HG02885 (cell line): ENCODE results near the gene CHRNE.
"Not testable (repeated sequence)": the region's sequence is repeated elsewhere in the genome, so short reads cannot be mapped to it uniquely, and the experiment has no call there.

ENCODE experiments used
- ATAC-seq: cut with Tn5 transposase; IDR thresholded peaks from one replicate; pipeline ENCODE4 v1.9.1; 2021; ENCODE audit warnings: mild to moderate bottlenecking; ENCODE audit not compliant: unreplicated experiment, poor library complexity

Gene CHRNE

GRCh38 chr17:4892499-4893221 is 10.2 kb downstream of the CHRNE start:
- ATAC-seq: no peak

DNA sequence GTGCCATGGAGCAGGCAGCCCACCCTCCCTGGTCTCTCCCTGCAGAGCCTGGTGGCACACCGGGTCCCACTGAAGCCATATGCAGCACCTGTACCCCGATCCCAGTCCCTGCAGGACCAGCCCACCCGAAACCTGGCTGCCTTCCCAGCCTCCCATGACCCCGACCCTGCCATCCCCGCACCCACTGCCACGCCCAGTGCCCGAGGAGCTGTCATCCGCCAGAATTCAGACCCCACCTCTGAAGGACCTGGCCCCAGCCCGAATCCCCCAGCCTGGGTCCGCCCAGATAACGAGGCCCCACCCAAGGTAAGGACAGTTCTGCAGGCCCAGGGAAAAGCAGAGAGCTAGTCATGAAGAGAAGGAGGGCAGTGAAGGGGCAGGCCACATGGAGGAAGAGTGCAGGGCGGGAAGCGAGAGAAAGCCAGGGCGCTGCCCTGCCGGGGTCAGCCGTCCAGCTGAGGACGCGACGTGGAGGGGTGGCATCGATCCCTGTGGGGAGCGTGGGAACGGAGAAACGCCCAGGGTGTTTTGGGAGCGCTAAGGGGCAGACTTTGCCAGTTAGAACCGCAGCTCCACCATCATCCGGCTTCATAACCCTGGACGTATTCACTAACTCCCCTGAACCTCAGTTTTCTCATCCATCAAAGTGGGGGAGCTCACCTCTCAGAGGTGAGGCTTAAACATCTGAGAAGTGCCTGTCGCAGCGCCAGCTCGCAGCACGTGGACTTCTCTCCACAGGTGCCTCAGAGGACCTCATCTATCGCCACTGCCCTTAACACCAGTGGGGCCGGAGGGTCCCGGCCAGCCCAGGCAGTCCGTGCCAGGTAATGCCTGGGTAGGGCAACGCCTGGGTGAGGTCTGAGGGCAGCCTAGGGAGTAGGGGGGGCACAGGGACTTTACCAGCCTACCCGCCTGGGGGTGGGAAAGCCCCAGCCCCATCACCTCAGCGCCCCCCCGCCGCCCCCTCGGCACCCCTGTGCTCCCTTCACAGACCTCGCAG is 11.2 kb downstream of the CHRNE start:
- ATAC-seq: no peak

GRCh38 chr17:4887581-4887980 is 15.3 kb downstream of the CHRNE start:
- no peak for ATAC-seq

GRCh38 chr17:4886830-4887229 is 16.1 kb downstream of the CHRNE start:
- ATAC-seq: no peak

- ATAC-seq: no peak
Measured at GRCh38 chr17:4884489-4884888, 18.4 kb downstream of the CHRNE start.

- ATAC-seq: no peak
Measured at GRCh38 chr17:4881761-4882555, 20.9 kb downstream of the CHRNE start.

GRCh38 chr17:4880857-4881256 is 22.0 kb downstream of the CHRNE start:
- no peak for ATAC-seq

DNA sequence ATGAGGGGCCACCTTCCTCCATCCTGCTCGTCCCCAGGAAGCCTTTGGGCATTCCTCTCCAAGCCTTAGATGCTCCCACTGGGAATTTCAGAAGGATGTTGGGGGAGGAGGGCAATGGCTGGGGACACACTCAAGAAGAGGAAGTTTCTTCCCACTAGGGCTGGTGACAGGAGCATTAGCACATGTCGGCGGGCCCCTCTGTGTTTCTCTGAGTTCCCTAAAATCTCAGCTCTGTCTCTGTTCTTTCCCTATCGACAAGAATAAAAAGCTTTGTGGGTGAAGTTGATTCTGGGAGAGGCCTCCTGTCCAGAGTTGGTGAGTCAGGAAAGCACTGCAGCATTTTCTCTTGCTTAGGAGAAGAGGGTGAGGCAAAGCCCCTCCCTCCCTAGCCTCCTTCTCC is 23.3 kb downstream of the CHRNE start:
- no peak for ATAC-seq

DNA sequence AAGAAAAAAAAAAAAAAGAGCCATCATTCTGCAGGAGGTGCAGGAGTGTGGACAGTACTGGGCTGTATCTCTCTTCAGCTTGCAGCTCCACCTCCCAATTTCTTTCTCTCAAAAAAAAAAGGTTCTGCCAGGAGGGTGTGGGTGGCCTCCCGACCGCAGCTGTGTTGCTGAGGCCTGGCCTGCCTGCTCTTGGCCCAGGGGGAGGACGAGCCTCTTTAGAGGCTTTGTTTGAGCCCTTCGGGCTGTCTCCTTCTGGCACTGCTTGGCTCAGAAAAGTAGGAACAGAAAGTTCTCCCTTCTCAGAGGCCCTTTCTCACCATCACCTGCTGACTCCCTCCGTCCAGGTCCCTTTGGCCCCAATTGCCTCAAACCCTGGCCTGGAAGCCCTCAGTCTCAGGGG is 25.8 kb downstream of the CHRNE start:
- ATAC-seq: no peak

- no peak for ATAC-seq
Measured at GRCh38 chr17:4872786-4873185, 30.1 kb downstream of the CHRNE start.

GRCh38 chr17:4870855-4871254 is 32.0 kb downstream of the CHRNE start:
- no peak for ATAC-seq

DNA sequence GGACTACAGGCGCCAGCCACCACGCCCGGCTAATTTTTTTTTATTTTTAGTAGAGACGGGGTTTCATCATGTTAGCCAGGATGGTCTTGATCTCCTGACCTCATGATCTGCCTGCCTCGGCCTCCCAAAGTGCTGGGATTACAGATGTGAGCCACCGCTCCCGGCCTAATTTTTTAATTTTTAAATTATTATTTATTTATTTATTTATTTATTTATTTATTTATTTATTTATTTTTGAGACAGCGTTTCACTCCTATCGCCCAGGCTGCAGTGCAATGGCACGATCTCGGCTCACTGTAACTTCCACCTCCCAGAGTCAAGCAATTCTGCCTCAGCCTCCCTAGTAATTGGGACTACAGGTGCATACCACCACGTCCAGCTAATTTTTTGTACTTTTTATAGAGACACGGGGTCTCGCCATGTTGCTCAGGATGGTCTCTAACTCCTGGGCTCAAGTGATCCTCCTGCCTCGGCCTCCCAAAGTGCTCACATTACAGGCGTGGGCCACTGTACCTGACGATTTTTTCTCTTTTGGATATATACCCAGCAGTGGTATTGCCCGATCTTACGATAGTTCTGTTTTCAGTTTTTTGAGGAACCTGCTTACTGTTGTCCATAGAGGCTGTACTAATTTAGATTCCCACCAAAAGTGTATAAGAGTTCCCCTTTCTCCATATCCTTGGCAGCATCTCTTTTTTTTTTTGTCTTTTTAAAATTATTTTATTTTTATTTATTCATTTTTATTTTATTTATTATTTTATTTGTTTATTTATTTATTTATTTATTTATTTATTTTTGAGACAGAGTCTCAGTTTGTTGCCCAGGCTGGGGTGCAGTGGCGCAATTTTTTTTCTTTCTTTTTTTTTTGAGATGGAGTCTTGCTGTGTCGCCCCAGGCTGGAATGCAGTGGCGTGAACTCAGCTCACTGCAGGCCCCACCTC is 33.6 kb downstream of the CHRNE start:
- not testable (repeated sequence) for ATAC-seq

- ATAC-seq: not testable (repeated sequence)
Measured at GRCh38 chr17:4867535-4867934, 35.4 kb downstream of the CHRNE start.

DNA sequence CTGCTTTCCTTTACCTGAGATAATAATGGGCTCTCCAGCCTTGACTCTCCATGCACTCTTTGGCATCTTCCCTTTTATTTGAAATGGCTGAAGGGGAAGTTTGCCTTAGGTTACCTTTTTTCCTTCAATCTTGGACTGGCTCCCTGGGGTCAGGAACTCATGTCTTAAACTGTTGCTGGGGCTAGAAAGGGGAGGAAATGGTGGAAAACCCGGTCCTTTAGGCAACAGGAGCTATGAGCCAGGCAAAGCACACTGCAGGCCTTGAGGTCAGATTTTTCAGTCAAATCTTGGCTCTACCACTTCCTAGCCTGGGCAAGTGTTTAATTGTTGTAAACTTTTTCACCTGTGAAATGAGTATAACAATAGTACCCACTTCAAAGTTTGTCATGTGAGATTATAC is 39.6 kb downstream of the CHRNE start:
- no peak for ATAC-seq

DNA sequence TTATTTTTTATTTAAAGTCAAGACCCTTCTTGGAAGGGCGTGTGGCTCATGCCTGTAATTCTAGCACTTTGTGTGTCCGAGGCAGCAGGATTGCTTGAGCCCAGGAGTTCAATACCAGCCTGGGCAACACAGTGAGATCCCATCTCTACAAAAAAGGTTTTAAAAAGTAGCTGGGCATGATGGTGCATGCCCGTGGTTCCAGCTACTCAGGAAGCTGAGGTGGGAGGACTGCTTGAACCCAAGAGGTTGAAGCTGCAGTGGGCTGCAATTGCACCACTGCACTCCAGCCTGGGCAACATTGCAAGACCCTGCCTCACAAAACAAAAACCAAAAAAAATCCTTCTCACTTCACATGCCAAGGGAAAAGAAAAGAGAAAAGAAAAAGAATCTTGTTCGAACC is 40.2 kb downstream of the CHRNE start:
- ATAC-seq: no peak

DNA sequence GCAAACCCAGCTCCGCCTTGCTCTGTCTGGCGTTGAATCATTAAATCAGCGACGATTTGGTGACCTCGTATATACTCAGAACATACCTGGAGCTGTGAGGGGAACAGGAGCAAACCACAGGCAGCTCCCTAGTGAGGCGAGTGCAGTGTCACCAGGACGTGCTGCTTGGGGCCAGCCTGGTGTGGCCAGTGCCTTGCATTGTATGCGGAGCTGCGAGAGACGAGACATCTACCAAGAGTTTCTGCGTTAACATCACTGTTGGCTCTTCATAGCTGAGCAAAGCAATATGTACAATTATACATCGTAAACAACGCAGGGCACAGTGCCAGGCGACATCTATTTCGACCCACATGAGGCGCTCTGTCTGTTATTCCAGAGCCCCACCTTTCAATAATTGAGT is 41.8 kb downstream of the CHRNE start:
- ATAC-seq: no peak

DNA sequence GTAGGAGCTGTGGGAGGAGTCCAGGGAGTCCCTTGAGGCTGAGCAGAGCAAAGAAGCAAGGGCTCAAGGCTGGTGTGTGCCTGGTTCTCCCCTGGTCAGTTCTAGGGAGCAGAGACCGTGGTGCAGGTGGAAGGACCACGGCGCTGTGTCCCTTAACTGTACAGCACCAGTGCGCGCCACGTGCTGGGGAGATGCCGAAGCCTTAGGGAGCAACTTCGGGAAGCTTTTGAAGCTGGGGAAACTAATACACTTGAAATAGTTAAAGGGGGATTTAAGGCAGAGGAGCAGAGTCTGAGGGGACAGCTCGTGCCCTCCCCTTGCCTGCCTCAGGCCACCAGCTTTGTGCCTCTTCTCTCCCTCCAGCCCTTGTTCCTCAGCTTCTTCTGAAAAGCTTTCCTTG is 42.2 kb downstream of the CHRNE start:
- ATAC-seq: no peak

- ATAC-seq: no peak
Measured at GRCh38 chr17:4859816-4860625, 42.9 kb downstream of the CHRNE start.

DNA sequence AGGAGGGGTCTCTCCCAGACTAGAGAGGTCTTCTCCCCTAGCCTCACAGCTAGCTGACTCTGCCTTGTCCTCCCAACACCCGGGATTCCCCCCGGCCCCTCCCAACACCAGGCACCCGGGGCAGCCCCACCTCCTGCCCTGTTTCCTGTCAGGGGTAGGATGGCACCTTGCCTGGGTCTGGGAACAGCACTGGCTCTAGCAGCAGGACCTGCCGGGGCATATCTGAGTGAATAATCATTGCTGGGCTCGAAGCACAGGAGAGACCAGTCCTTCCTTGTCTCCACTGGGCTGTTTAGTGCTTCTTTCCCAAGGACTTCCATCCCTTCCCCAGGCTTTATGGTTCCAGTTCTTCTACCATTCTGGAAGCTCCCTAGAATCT is 44.0 kb downstream of the CHRNE start:
- no peak for ATAC-seq
